Epidermal melanocyte (primary cell): ENCODE measurements around the gene BPGM.

Experiments
- DNase-seq: peaks from one replicate; pipeline ENCODE4 v3.0.0; 2011; ENCODE audit warnings: low spot score; ENCODE audit not compliant: insufficient read length

BPGM gene

GRCh38 chr7:134718211-134718875 is 71.7 kb downstream of the BPGM start:
- no peak for DNase-seq

GRCh38 chr7:134720091-134720935 is 73.7 kb downstream of the BPGM start:
- DNase-seq: peak; percentile 52

GRCh38 chr7:134721171-134721570 is 74.5 kb downstream of the BPGM start:
- no peak for DNase-seq

GRCh38 chr7:134722786-134723322 is 76.2 kb downstream of the BPGM start:
- DNase-seq: no peak

GRCh38 chr7:134723892-134724291 is 77.2 kb downstream of the BPGM start:
- DNase-seq: no peak

- no peak for DNase-seq
These were observed 78.0 kb downstream of the BPGM start for GRCh38 chr7:134724606-134725005.

GRCh38 chr7:134726581-134726980 is 79.9 kb downstream of the BPGM start:
- DNase-seq: no peak

- no peak for DNase-seq
These were observed 81.1 kb downstream of the BPGM start for GRCh38 chr7:134727711-134728110.
